Uterus (tissue), 4 donors: Measurements from ENCODE around the gene LSS. TPM values are rescaled to one million over a fixed set of nuclear protein-coding genes. Genes with fewer than 3 reads are reported as not detected.

Source experiments
- DNase-seq, 2 donors: peaks; one replicate each; pipeline ENCODE4 v3.0.0-alpha.2; 2019 to 2020
- H3K27ac ChIP-seq, 2 donors: fragments of 200-600 bp; sonication (generic); 1 replicate in 1 of 2; 2 replicates in 1 of 2; pipeline ENCODE4 v1.5.1; 2016 to 2018
- H3K27me3 ChIP-seq, 2 donors: fragments of 200-600 bp; sonication (generic); one replicate each; pipeline ENCODE4 v1.5.1; 2018 to 2019; ENCODE audit warnings: control low read depth in 1 of 2
- H3K36me3 ChIP-seq, 2 donors: fragments of 200-600 bp; sonication (generic); one replicate each; pipeline ENCODE4 v1.5.1; 2019; ENCODE audit warnings: control low read depth in 1 of 2
- H3K4me1 ChIP-seq, 2 donors: fragments of 200-600 bp; sonication (generic); one replicate each; pipeline ENCODE4 v1.5.1; 2018 to 2019; ENCODE audit warnings: control low read depth in 1 of 2
- H3K4me3 ChIP-seq, 2 donors: fragments of 200-600 bp; sonication (generic); 1 replicate in 1 of 2; 2 replicates in 1 of 2; pipeline ENCODE4 v1.5.1; 2018 to 2019; ENCODE audit warnings: mild to moderate bottlenecking in 1 of 2
- H3K9me3 ChIP-seq, 2 donors: fragments of 200-600 bp; sonication (generic); one replicate each; pipeline ENCODE4 v1.5.1; 2019; ENCODE audit warnings: control low read depth in 1 of 2
- CTCF ChIP-seq, 4 experiments: fragments of 200-600 bp in 2 of 4; fragments of 450-650 bp in 2 of 4; sonication (generic) in 2 of 4; IDR thresholded peaks; one replicate each; pipeline ENCODE4 v1.5.1; 2016 to 2019; ENCODE audit warnings: antibody characterized with exemption in 4 of 4, mild to moderate bottlenecking in 2 of 4, moderate library complexity in 1 of 4
- POLR2A ChIP-seq, 2 donors: fragments of 450-650 bp; IDR thresholded peaks; one replicate each; pipeline ENCODE4 v1.6.1; 2016; ENCODE audit warnings: antibody characterized with exemption in 2 of 2, mild to moderate bottlenecking in 1 of 2, moderate library complexity in 1 of 2
- intact Hi-C: fragments of 100-400 bp; cut with DNase I; formaldehyde crosslinking; loops from one replicate; pipeline ENCODE4 v1.15.1; 2023; ENCODE audit warnings: low total_unique reads
- total RNA-seq, 4 donors: library from RNA; depleted of rRNA in 3 of 4; stranded (reverse); fragments of >200 nt in 3 of 4; gene quantifications; one replicate each; pipeline versions ENCODE4 v1.1.0 to v1.2.4, GENCODE V29; 2014 to 2023
- donor health status: DM: yes; HTN: yes; CAD: no.

LSS gene
- total RNA-seq, 4 donors from 2014 or later, result 35.4 to 94.0 (median 41.5) TPM

GRCh38 chr21:46266946-46267345, 38.4 kb upstream of the LSS start:
- DNase-seq, result no peak
- Histone ChIP-seq H3K36me3 (no peaks in the 10 kb centered on the region), H3K9me3 (no peaks in the 10 kb centered on the region), H3K27me3 (no peaks in the 10 kb centered on the region), H3K27ac (no peak overlapping the region), H3K4me1 (no peaks in the 10 kb centered on the region), H3K4me3 (no peak overlapping the region)
- intact Hi-C loops, result no loop called here
- no peak for TF ChIP-seq POLR2A (IDR thresholded peaks at IDR 0.05)
- TF ChIP-seq CTCF (IDR thresholded peaks at IDR 0.05), result no peak

DNA sequence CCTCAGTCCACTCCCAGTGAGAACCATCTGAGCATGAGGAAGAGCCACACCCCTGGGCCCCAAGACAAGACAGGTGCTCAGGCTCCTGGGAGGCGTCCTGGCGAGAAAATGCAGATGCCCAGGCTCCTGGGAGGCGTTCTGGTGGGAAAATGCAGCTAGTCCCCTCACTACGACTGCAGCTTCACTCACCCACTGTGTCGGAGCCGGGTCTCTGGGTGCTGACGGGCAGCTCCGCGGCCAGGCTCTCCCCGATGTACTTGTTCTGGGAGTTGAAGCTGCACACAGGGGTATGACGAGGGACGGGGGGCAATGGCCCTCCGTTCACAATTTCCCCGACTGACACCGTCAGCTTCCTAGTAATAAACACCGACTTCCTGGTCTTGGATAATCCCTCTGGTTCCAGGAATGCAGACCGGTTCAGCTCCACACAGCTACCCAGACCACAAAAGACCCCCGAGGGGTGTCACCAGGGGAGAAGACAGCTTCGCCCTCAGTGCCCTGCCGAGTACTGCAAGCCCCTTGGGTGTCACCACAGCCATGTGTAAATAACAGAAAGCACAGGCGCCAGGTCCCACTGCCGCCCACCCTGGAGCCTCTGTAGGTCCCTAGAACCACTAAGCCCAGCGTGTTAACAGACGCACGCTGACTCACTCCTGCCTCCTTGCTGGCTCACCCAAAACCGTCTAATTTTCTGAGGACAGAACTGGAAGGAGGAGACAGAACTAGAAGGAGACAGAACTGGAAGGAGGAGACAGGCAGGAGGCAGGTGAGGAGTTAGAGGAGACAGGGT, 37.4 kb upstream of the LSS start:
- Histone ChIP-seq H3K36me3 (no peaks in the 10 kb centered on the region), H3K9me3 (no peaks in the 10 kb centered on the region), H3K4me3 (no peak overlapping the region), H3K4me1 (no peaks in the 10 kb centered on the region), H3K27me3 (no peaks in the 10 kb centered on the region), H3K27ac (no peak overlapping the region)
- TF ChIP-seq CTCF (IDR thresholded peaks at IDR 0.05) (no peak), POLR2A (IDR thresholded peaks at IDR 0.05) (no peak)
- intact Hi-C loops, result no loop called here
- DNase-seq, result no peak

DNA sequence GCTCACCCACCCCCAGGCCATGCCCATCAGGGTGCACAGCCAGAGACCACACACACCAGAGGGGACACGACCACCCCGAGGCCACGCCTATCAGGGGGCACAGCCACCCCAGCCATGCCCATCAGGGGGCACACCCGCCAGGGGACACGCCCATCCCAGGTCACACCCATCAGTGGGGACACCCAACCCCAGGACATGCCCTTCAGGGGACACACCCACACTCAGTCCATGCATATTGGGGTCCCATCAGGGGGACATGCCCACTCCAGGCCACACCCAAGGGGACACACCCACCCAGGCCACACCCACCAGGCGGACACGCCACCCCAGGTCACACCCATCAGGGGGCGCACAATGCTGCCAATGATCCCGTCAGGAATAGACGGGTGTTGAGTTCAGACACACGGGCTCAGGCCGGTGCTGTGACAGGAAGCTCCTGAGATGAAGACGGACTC, 36.1 kb upstream of the LSS start:
- Histone ChIP-seq H3K36me3 (no peaks in the 10 kb centered on the region), H3K27me3 (no peaks in the 10 kb centered on the region), H3K9me3 (no peaks in the 10 kb centered on the region), H3K4me3 (no peak overlapping the region), H3K4me1 (no peaks in the 10 kb centered on the region), H3K27ac (no peak overlapping the region)
- no peak for DNase-seq
- intact Hi-C loops, result no loop called here
- TF ChIP-seq CTCF (IDR thresholded peaks at IDR 0.05) (no peak), POLR2A (IDR thresholded peaks at IDR 0.05) (no peak)

- TF ChIP-seq POLR2A (IDR thresholded peaks at IDR 0.05) (no peak), CTCF (IDR thresholded peaks at IDR 0.05) (no peak)
- no peaks in the 10 kb centered on the region for H3K27me3 ChIP-seq
Observed at GRCh38 chr21:46264046-46264689, 35.6 kb upstream of the LSS start.

GRCh38 chr21:46256501-46256994, 28.0 kb upstream of the LSS start:
- no peaks in the 10 kb centered on the region for H3K4me1 ChIP-seq
- no peak for DNase-seq
- no peaks in the 10 kb centered on the region for H3K9me3 ChIP-seq
- no peaks in the 10 kb centered on the region for H3K36me3 ChIP-seq
- no peak overlapping the region for H3K4me3 ChIP-seq
- H3K27ac ChIP-seq, result no peak overlapping the region
- TF ChIP-seq CTCF (IDR thresholded peaks at IDR 0.05), result no peak
- TF ChIP-seq POLR2A (IDR thresholded peaks at IDR 0.05), result no peak
- intact Hi-C loops, result no loop called here
- H3K27me3 ChIP-seq, result no peaks in the 10 kb centered on the region

More at GRCh38 chr21:46264046-46264689, 35.6 kb upstream of the LSS start:
- Histone ChIP-seq H3K4me3 (no peak overlapping the region), H3K4me1 (no peaks in the 10 kb centered on the region), H3K27ac (no peak overlapping the region), H3K36me3 (no peaks in the 10 kb centered on the region), H3K9me3 (no peaks in the 10 kb centered on the region)
- DNase-seq, result no peak
- intact Hi-C loops, result no loop called here
